A549 (cell line): ENCODE data around the gene PTPRD. TPM values are rescaled to one million over a fixed set of nuclear protein-coding genes. Genes with fewer than 3 reads are reported as not detected.

Source experiments
- ATAC-seq, 2 experiments: fragments of 200-7000 bp in 1 of 2; fragments of >200 bp in 1 of 2; cut with Nextera tagmentation in 1 of 2; cut with Tn5 transposase in 1 of 2; 3 replicates each; pipeline versions ENCODE4 v1.8.0 to v1.9.1; 2018 to 2020; ENCODE audit warnings: mild to moderate bottlenecking in 1 of 2, moderate library complexity in 1 of 2
- CTCF ChIA-PET: fragments of 300-600 bp; sonication (Branson Sonifier 250); formaldehyde crosslinking; extraction: SDS; loops from one replicate; lab custom pipeline; 2021; ENCODE audit warnings: antibody characterized with exemption, inconsistent platforms; lab: Yijun Ruan, JAX
- POLR2A ChIA-PET: fragments of 350-600 bp; formaldehyde crosslinking; extraction: SDS; loops from one replicate; lab custom pipeline; 2021; ENCODE audit warnings: antibody characterized with exemption, inconsistent platforms; lab: Yijun Ruan, JAX
- DNase-seq, 2 experiments: peaks; one replicate each; pipeline versions ENCODE4 v3.0.0 to v3.0.0-alpha.2; 2011 to 2016; ENCODE audit warnings: low read depth in 1 of 2, low spot score in 1 of 2
- FAIRE-seq: peaks from 2 replicates; lab custom pipeline; 2011; peaks lifted over from hg19 to GRCh38; lab: Jason Lieb, UNC
- H3K27ac ChIP-seq, 2 experiments: fragments of >200 bp; sonication (Bioruptor Twin); formaldehyde crosslinking; 3 replicates each; pipeline ENCODE4 v1.5.1; 2016 to 2017
- H3K4me1 ChIP-seq: fragments of >200 bp; sonication (Bioruptor Twin); formaldehyde crosslinking; 3 replicates; pipeline ENCODE4 v1.6.1; 2016
- H3K4me2 ChIP-seq: fragments of >200 bp; sonication (Bioruptor Twin); formaldehyde crosslinking; 3 replicates; pipeline ENCODE4 v1.6.1; 2016
- H3K4me3 ChIP-seq: fragments of >200 bp; sonication (Bioruptor Twin); formaldehyde crosslinking; 3 replicates; pipeline ENCODE4 v1.5.1; 2016
- H3K9me3 ChIP-seq: fragments of >200 bp; sonication (Bioruptor Twin); formaldehyde crosslinking; 3 replicates; pipeline ENCODE4 v1.6.1; 2016
- BCL3 ChIP-seq: fragments of >200 bp; sonication (Bioruptor Twin); formaldehyde crosslinking; IDR thresholded peaks from 3 replicates; pipeline ENCODE4 v1.6.1; 2016
- BHLHE40 ChIP-seq: IDR thresholded peaks from 2 replicates; pipeline ENCODE4 v1.6.1; 2012; ENCODE audit warnings: low read depth, low read length, inconsistent platforms
- CBX2 ChIP-seq: fragments of 200-600 bp; sonication (generic); IDR thresholded peaks from 2 replicates; pipeline ENCODE4 v1.6.1; 2016; ENCODE audit warnings: low read depth, mild to moderate bottlenecking, borderline replicate concordance
- CBX8 ChIP-seq: fragments of 200-600 bp; sonication (generic); IDR thresholded peaks from 2 replicates; pipeline ENCODE4 v1.6.1; 2016
- CHD4 ChIP-seq: fragments of 200-600 bp; sonication (generic); IDR thresholded peaks from 2 replicates; pipeline ENCODE4 v1.6.1; 2016; ENCODE audit warnings: antibody characterized with exemption, mild to moderate bottlenecking, borderline replicate concordance
- EHMT2 ChIP-seq: fragments of 200-600 bp; sonication (generic); IDR thresholded peaks from 2 replicates; pipeline ENCODE4 v1.6.1; 2016; ENCODE audit warnings: antibody characterized with exemption, low read depth, mild to moderate bottlenecking, moderate library complexity
- ESRRA ChIP-seq: fragments of 150-350 bp; IDR thresholded peaks from 2 replicates; pipeline ENCODE4 v1.6.1; 2014; ENCODE audit warnings: mild to moderate bottlenecking, low read length, borderline replicate concordance
- FOSL2 ChIP-seq, 2 experiments: fragments of 450-650 bp in 1 of 2; fragments of >200 bp in 1 of 2; sonication (Bioruptor Twin) in 1 of 2; formaldehyde crosslinking; IDR thresholded peaks; 2 replicates each; pipeline versions ENCODE4 v1.5.0 to v1.6.1; 2016 to 2020; ENCODE audit warnings: mild to moderate bottlenecking in 1 of 2, moderate library complexity in 1 of 2
- GATA3 ChIP-seq: IDR thresholded peaks from 2 replicates; pipeline ENCODE4 v1.6.1; 2012; ENCODE audit warnings: borderline replicate concordance
- JUN ChIP-seq, 2 experiments: fragments of >200 bp; sonication (Bioruptor Twin); formaldehyde crosslinking; IDR thresholded peaks; 2 replicates in 1 of 2; 3 replicates in 1 of 2; pipeline ENCODE4 v1.6.1; 2016 to 2017
- MYC ChIP-seq: IDR thresholded peaks from 2 replicates; pipeline ENCODE4 v1.6.1; 2012; ENCODE audit warnings: mild to moderate bottlenecking, inconsistent platforms, low read length, improper control_type of control experiment, borderline replicate concordance
- NFE2L2 ChIP-seq: fragments of 150-350 bp; conservative IDR thresholded peaks from 2 replicates; pipeline ENCODE4 v1.6.1; 2014; ENCODE audit warnings: low read length
- NR3C1 ChIP-seq: fragments of >200 bp; sonication (Bioruptor Twin); formaldehyde crosslinking; IDR thresholded peaks from 3 replicates; pipeline ENCODE4 v1.6.1; 2017
- PBX3 ChIP-seq: IDR thresholded peaks from 2 replicates; pipeline ENCODE4 v1.6.1; 2012
- SMC3 ChIP-seq: fragments of >200 bp; sonication (Bioruptor Twin); formaldehyde crosslinking; IDR thresholded peaks from 3 replicates; pipeline ENCODE4 v1.6.1; 2018; ENCODE audit warnings: inconsistent platforms
- SREBF2 ChIP-seq: fragments of 450-650 bp; IDR thresholded peaks from 2 replicates; pipeline ENCODE4 v1.6.1; 2014; ENCODE audit warnings: mild to moderate bottlenecking, moderate library complexity
- TFCP2L1 ChIP-seq: fragments of 250-450 bp; sonication (Bioruptor Pico); IDR thresholded peaks from 2 replicates; pipeline ENCODE4 v1.5.0; 2021; ENCODE audit warnings: mild to moderate bottlenecking
- WGBS: methylation state at CpG from one replicate; pipeline ENCODE4 v1.1.6; 2017; ENCODE audit errors: missing lambda C conversion rate; 5-methylcytosine and 5-hydroxymethylcytosine counted together
- polyA plus RNA-seq, 4 experiments: library from polyadenylated mRNA; depleted of rRNA in 3 of 4; stranded (reverse); fragments of >200 nt; fragmentation: RNase III in 1 of 4; extraction: RNeasy Plus Mini Kit Qiagen cat#74134 plus additional on column Dnase treatment in 1 of 4; gene quantifications; 2 replicates in 3 of 4; 3 replicates in 1 of 4; pipeline ENCODE4 v1.2.3, GENCODE V29; 2011 to 2017
- TF ChIP-seq, protein P1 (sequence below): fragments of 150-350 bp; IDR thresholded peaks from 2 replicates; pipeline ENCODE4 v1.6.1; 2014; ENCODE audit warnings: low read depth, mild to moderate bottlenecking, low read length
- TF ChIP-seq, protein P2 (sequence below): fragments of 250-450 bp; sonication (Bioruptor Pico); IDR thresholded peaks from 2 replicates; pipeline ENCODE4 v1.5.0; 2020; ENCODE audit warnings: low read depth, mild to moderate bottlenecking, moderate library complexity
- TF ChIP-seq, protein P3 (sequence below): fragments of >200 bp; sonication (Bioruptor Twin); formaldehyde crosslinking; IDR thresholded peaks from 2 replicates; pipeline ENCODE4 v1.6.1; 2016

PTPRD gene
- polyA plus RNA-seq, 2 of the 4 experiments (the other 2 are of a cell fraction): 0.39 to 1.3 TPM

DNA sequence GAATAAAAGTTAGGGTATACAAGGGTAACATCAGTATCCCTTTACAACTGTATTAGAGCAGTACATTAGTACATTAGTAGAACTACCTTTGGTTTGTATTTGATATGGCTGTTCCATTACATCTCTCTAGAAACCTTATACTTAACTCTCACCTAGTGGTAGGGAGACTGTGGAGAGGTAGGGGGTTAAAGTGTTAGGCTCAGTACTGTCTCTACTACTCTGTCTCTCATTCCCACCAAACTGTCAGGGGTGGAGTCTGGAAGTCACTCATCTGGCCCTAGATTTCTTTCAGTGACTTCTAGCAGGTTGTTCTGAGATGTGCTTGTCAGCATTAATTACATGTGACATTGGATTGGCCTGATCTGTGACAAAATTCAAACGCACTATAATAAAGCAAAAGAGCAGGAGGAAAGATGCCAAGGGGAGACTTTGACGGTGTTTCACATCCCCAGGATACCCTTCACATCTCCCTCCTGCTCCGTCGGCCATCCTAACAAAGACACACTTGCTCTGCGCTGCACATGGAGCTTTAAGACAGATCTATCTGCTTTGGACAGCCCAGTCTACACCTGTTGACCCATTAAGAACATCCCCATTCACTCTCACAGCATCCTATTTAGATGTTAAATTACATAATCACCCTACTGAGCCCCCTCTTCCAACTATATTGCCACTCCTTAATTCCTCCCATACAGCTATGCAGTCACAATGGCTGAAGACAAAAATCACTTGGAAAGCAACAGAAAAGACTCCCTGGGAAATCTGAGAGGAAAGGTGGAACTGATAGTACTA, 1770.2 kb downstream of the PTPRD start (continued):
- TF ChIP-seq NFE2L2 (no peak), CHD4 (no peak), JUN (IDR thresholded peaks at IDR 0.05) (no peak)
- TF ChIP-seq, protein P1, sequence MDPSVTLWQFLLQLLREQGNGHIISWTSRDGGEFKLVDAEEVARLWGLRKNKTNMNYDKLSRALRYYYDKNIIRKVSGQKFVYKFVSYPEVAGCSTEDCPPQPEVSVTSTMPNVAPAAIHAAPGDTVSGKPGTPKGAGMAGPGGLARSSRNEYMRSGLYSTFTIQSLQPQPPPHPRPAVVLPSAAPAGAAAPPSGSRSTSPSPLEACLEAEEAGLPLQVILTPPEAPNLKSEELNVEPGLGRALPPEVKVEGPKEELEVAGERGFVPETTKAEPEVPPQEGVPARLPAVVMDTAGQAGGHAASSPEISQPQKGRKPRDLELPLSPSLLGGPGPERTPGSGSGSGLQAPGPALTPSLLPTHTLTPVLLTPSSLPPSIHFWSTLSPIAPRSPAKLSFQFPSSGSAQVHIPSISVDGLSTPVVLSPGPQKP: no peak

DNA sequence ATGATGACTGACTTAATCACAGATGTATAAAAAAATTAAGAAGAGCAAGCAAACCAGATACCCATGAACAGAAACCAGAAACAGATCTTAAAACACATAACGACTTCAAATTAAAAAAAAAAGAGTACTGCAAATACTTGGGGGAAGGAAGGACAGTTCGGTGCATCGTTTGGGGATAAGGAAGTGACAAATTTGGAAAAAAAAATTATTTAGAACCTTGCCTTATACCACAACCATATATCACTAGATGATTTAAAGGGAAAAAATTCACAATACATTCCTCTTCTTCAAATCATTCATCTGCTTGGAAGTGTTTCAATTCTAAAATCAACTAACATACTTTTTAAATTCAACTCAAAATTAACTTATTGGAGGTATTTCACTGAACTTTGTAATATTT, 1774.7 kb downstream of the PTPRD start:
- FAIRE-seq: no peak
- ChIA-PET CTCF (no interaction called here), POLR2A (no interaction called here)
- Histone ChIP-seq H3K27ac (no peak overlapping the region), H3K4me3 (no peak overlapping the region), H3K4me1 (no peaks in the 10 kb centered on the region), H3K9me3 (no peaks in the 10 kb centered on the region), H3K4me2 (no peak overlapping the region)
- no peak for ATAC-seq
- TF ChIP-seq SREBF2 (no peak), MYC (no peak), FOSL2 (IDR thresholded peaks at IDR 0.05) (no peak), FOSL2 (CRISPR knock-in tag; IDR thresholded peaks at IDR 0.05) (no peak), PBX3 (no peak), EHMT2 (no peak)
- no peak for DNase-seq
- WGBS: 5% methylated on average over 3 of the region's 3 CpGs

DNA sequence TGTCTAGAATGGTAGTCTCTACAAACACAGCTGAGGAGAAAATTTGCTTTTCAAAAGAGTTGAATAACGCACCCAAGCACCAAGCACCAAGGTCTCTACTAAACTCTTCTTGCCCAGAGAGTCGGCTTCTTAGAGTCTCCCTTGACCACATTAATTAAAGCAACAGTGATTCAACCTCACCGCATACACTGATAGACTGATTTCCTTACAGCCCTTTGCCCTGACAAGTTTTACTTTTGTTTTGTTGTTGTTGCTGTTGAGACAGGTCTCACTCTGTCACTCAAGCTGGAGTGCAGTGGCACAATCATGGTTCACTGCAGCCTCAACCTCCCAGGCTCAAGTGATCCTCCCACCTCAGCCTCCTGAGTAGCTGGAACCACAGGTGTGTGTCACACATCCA, 1777.5 kb downstream of the PTPRD start:
- no peak for ATAC-seq
- no peak for FAIRE-seq
- no peaks in the 10 kb centered on the region for H3K4me1 ChIP-seq
- H3K4me2 ChIP-seq: no peak overlapping the region
- no peak overlapping the region for H3K27ac ChIP-seq
- TF ChIP-seq SMC3 (no peak), JUN (IDR thresholded peaks at IDR 0.05) (no peak), GATA3 (no peak), CBX2 (no peak), BHLHE40 (no peak), PBX3 (no peak), CHD4 (no peak), TFCP2L1 (CRISPR knock-in tag) (no peak), BCL3 (no peak), CBX8 (no peak), ESRRA (no peak), NR3C1 (no peak)
- TF ChIP-seq, protein P1: no peak
- TF ChIP-seq, protein P2, sequence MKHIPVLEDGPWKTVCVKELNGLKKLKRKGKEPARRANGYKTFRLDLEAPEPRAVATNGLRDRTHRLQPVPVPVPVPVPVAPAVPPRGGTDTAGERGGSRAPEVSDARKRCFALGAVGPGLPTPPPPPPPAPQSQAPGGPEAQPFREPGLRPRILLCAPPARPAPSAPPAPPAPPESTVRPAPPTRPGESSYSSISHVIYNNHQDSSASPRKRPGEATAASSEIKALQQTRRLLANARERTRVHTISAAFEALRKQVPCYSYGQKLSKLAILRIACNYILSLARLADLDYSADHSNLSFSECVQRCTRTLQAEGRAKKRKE: no peak
- TF ChIP-seq, protein P3, sequence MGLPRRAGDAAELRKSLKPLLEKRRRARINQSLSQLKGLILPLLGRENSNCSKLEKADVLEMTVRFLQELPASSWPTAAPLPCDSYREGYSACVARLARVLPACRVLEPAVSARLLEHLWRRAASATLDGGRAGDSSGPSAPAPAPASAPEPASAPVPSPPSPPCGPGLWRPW: no peak
- no peak for DNase-seq
- WGBS: 42% methylated on average over 3 of the region's 3 CpGs
- H3K9me3 ChIP-seq: no peaks in the 10 kb centered on the region
- ChIA-PET CTCF (interaction anchor here (0.7 kb wide), 1 partner anchor 1759 kb away, joined by 3 read pairs; no protein-coding TSS in a partner anchor), POLR2A (no interaction called here)
- H3K4me3 ChIP-seq: no peak overlapping the region
